Smooth muscle cell (in vitro differentiated cells): ENCODE data around the gene LDHAL6B. TPM values are rescaled to one million over a fixed set of nuclear protein-coding genes. Genes with fewer than 3 reads are reported as not detected.

Experiments used
- DNase-seq: peaks from one replicate; lab custom pipeline; 2025; ENCODE audit not compliant: unreplicated experiment; lab: John Stamatoyannopoulos, UW
- H2AFZ ChIP-seq: fragments of 200-600 bp; sonication (generic); 2 replicates; pipeline ENCODE4 v1.6.0; 2016; ENCODE audit warnings: antibody characterized with exemption, low read depth, mild to moderate bottlenecking
- H3F3A ChIP-seq: fragments of 200-600 bp; sonication (generic); 2 replicates; pipeline ENCODE4 v1.6.0; 2017; ENCODE audit warnings: antibody characterized with exemption, low read depth
- H3K27ac ChIP-seq: fragments of 200-600 bp; sonication (generic); 2 replicates; pipeline ENCODE4 v1.5.1; 2016; ENCODE audit warnings: low read depth, mild to moderate bottlenecking
- H3K27me3 ChIP-seq: fragments of 200-600 bp; sonication (generic); 2 replicates; pipeline ENCODE4 v1.6.1; 2016; ENCODE audit warnings: low read depth, mild to moderate bottlenecking
- H3K36me3 ChIP-seq: fragments of 200-600 bp; sonication (generic); 2 replicates; pipeline ENCODE4 v1.5.1; 2016; ENCODE audit warnings: low read depth
- H3K4me1 ChIP-seq: fragments of 200-600 bp; sonication (generic); 2 replicates; pipeline ENCODE4 v1.5.1; 2016; ENCODE audit warnings: low read depth
- H3K4me2 ChIP-seq: fragments of 200-600 bp; sonication (generic); 2 replicates; pipeline ENCODE4 v1.6.0; 2016; ENCODE audit warnings: mild to moderate bottlenecking
- H3K4me3 ChIP-seq: fragments of 200-600 bp; sonication (generic); 2 replicates; pipeline ENCODE4 v1.5.1; 2016; ENCODE audit warnings: mild to moderate bottlenecking
- H3K79me2 ChIP-seq: fragments of 200-600 bp; sonication (generic); 2 replicates; pipeline ENCODE4 v1.6.0; 2016; ENCODE audit warnings: low read depth, mild to moderate bottlenecking
- H3K9ac ChIP-seq: fragments of 200-600 bp; sonication (generic); 2 replicates; pipeline ENCODE4 v1.6.0; 2016; ENCODE audit warnings: low read depth
- H3K9me3 ChIP-seq: fragments of 200-600 bp; sonication (generic); replicated peaks from 2 replicates; pipeline ENCODE4 v1.5.1; 2016; ENCODE audit warnings: low read depth
- H4K20me1 ChIP-seq: fragments of 200-600 bp; sonication (generic); 2 replicates; pipeline ENCODE4 v1.6.0; 2016; ENCODE audit warnings: low read depth
- WGBS: methylation state at CpG from one replicate; pipeline ENCODE4 v1.1.7; 2016; ENCODE audit warnings: low lambda C conversion rate; 5-methylcytosine and 5-hydroxymethylcytosine counted together
- polyA plus RNA-seq: library from polyadenylated mRNA; unstranded; fragments of >200 nt; fragmentation: Nextera tagmentation; extraction: Ambion mirVana; gene quantifications from 2 replicates; pipeline ENCODE4 v1.2.1, GENCODE V29; 2016
- total RNA-seq: library from RNA; depleted of rRNA; stranded (reverse); fragments of >200 nt; gene quantifications from 2 replicates; pipeline ENCODE4 v1.2.3, GENCODE V29; 2014
- TF ChIP-seq, protein P1 (sequence below): fragments of 200-600 bp; sonication (generic); IDR thresholded peaks from 2 replicates; pipeline ENCODE4 v1.5.1; 2017; ENCODE audit warnings: borderline replicate concordance, mild to moderate bottlenecking, antibody characterized with exemption; ENCODE audit not compliant: insufficient read depth, poor library complexity, severe bottlenecking

LDHAL6B gene
- total and polyA plus RNA-seq, 2 experiments from 2014 or later = not detected

DNA sequence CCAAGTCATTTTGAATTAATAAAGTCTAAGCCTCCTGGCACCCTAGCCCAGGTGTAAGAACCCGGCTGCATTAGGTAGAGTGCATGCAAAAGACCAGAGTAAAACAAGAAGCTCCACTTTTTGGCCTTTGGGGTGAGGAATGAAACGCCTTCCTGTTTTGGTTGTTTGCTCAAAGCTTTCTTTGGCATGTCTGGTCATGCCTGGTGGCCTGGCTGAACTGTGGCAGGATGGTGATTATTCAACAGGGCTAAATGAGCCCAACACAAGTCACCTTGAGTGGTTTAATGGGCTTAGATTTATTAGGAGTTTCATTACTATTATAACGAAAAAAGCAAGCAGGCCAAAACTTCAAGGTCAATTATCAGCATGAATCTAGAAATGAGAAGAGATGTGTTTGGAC is 40.9 kb upstream of the LDHAL6B start:
- 71% methylated on average over 3 of the region's 3 CpGs for WGBS
- peak overlapping the region; percentile 11 for H3K4me2 ChIP-seq
- H3K4me3 ChIP-seq = no peak overlapping the region
- H3K9ac ChIP-seq = no peak overlapping the region
- TF ChIP-seq, protein P1, sequence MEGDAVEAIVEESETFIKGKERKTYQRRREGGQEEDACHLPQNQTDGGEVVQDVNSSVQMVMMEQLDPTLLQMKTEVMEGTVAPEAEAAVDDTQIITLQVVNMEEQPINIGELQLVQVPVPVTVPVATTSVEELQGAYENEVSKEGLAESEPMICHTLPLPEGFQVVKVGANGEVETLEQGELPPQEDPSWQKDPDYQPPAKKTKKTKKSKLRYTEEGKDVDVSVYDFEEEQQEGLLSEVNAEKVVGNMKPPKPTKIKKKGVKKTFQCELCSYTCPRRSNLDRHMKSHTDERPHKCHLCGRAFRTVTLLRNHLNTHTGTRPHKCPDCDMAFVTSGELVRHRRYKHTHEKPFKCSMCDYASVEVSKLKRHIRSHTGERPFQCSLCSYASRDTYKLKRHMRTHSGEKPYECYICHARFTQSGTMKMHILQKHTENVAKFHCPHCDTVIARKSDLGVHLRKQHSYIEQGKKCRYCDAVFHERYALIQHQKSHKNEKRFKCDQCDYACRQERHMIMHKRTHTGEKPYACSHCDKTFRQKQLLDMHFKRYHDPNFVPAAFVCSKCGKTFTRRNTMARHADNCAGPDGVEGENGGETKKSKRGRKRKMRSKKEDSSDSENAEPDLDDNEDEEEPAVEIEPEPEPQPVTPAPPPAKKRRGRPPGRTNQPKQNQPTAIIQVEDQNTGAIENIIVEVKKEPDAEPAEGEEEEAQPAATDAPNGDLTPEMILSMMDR = no peak
- H3K4me1 ChIP-seq = peaks cover 19% of the 10 kb centered on the region
- H3K27ac ChIP-seq = peak overlapping the region; percentile 46
- no peaks in the 10 kb centered on the region for H3K79me2 ChIP-seq
- no peak overlapping the region for H2AFZ ChIP-seq
- no peaks in the 10 kb centered on the region for H3K9me3 ChIP-seq
- no peaks in the 10 kb centered on the region for H3K27me3 ChIP-seq
- DNase-seq = no peak
- no peaks in the 10 kb centered on the region for H3K36me3 ChIP-seq
- H4K20me1 ChIP-seq = no peaks in the 10 kb centered on the region
- H3F3A ChIP-seq = peaks cover 18% of the 10 kb centered on the region

DNA sequence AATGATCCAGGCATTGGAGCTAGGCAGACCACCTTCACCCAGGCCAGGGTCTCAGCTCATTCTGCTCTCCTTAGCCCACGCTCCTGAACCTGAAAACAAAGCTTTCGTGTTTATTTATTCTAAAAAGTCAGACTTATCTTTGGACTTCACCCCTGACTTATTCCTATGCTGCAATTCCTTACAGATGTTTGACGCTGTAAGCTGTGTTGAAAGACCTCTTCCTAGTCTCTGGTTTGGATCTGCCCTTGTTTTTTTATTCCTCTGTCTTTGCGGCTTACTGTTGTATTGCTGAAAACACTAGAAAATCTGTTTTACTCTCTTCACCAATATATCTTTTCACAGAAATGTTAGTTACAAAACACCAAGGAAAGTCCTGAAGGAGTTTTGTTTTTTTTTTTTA is 40.5 kb upstream of the LDHAL6B start:
- 43% methylated on average over 4 of the region's 4 CpGs for WGBS
- TF ChIP-seq, protein P1 = no peak
- H4K20me1 ChIP-seq = no peaks in the 10 kb centered on the region
- H3K9me3 ChIP-seq = no peaks in the 10 kb centered on the region
- no peak overlapping the region for H2AFZ ChIP-seq
- no peak for DNase-seq
- peak overlapping the region; percentile 11 for H3K4me2 ChIP-seq
- no peaks in the 10 kb centered on the region for H3K27me3 ChIP-seq
- H3K79me2 ChIP-seq = no peaks in the 10 kb centered on the region
- peak overlapping the region; percentile 46 for H3K27ac ChIP-seq
- no peaks in the 10 kb centered on the region for H3K36me3 ChIP-seq
- peaks cover 23% of the 10 kb centered on the region for H3F3A ChIP-seq
- no peak overlapping the region for H3K4me3 ChIP-seq
- no peak overlapping the region for H3K9ac ChIP-seq
- H3K4me1 ChIP-seq = peaks cover 19% of the 10 kb centered on the region

DNA sequence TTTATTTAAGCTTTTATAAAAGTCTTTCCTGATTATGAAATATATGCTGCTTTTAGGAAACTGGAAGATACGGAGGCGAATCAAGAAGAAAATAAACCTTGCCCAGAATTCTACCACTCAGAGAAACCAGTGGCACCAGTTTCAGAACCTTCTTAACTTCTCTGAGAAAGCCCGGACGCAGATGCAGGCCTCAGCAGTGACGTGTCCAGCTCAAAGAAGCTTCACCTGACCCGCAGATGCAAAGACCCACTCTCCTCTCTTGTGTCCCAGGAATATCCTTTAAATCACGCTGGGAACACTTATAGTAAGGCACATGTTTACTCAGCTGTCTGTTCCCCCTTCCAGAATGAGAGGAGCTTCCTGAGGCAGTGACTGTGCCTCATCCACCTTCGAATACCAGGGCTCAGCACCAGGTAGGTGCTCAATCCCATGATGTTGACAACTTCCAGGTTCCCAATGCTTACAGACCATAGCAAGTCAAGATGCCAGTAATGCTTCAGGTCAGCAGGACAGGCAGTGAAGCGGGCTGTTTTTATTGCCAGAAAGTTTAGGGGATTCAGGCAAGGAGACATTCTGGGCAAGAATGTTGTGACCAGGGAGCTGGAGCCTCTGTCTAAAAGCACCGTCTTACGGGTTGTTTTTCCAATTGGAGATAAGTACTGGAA is 39.9 kb upstream of the LDHAL6B start:
- H3K4me1 ChIP-seq = peaks cover 19% of the 10 kb centered on the region

More for the DNA sequence above, 39.9 kb upstream of the LDHAL6B start:
- H3K27ac ChIP-seq = peak overlapping the region; percentile 46
- DNase-seq = no peak
- 72% methylated on average over 11 of the region's 11 CpGs for WGBS
- no peaks in the 10 kb centered on the region for H3K27me3 ChIP-seq
- no peaks in the 10 kb centered on the region for H3K79me2 ChIP-seq
- H3F3A ChIP-seq = peaks cover 27% of the 10 kb centered on the region
- no peaks in the 10 kb centered on the region for H4K20me1 ChIP-seq
- peak overlapping the region; percentile 11 for H3K4me2 ChIP-seq
- H3K9me3 ChIP-seq = no peaks in the 10 kb centered on the region
- H3K9ac ChIP-seq = no peak overlapping the region
- no peaks in the 10 kb centered on the region for H3K36me3 ChIP-seq
- TF ChIP-seq, protein P1 = no peak
- H2AFZ ChIP-seq = no peak overlapping the region
- H3K4me3 ChIP-seq = no peak overlapping the region
